ENCODE results near the gene RHEBL1. TPM values are rescaled to one million over a fixed set of nuclear protein-coding genes. Genes with fewer than 3 reads are reported as not detected.

The RHEBL1 gene
- total and polyA plus RNA-seq, 2 of the 8 experiments (the other 6 are each of a cell fraction or from before 2014, with no cell fraction given) = 7.5 to 9.4 TPM

DNA sequence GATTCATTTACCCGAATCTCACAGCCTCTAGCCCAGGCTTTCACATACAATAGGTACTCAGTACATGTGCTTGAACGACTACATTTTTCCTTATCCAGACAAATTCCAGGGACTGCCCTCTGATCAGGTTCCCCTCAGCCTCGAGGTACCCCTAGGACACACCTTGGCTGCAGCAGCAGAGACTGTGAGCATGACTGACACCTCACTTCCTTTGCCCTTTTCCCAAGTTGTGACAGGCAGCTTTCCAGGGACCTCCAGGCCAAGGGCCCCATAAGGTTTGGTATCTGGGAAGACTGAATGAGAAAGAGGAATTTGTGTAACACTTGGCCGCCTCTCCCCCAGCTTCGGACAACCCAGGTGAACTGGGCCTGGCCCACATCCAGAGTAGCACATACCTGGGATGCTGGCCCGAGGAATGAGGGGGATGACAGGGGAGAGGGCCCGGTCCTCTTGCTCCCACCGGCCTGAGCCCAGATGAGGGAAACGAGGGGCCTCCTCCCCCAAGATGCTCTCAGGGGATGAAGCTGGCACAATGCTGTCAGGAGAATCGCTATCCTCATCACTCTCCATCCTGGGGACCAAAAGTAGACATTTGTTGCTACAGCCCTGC, 41.0 kb downstream of the RHEBL1 start:
- no peaks in the 10 kb centered on the region for H3K79me2 ChIP-seq (ENCODE audit: control insufficient read depth in 1 of 2, insufficient read depth in 2 of 2, low read length in 2 of 2)
- no peaks in the 10 kb centered on the region for H3K9me3 ChIP-seq (ENCODE audit: insufficient read depth in 2 of 2, low read depth in 1 of 2, low read length in 1 of 2)
- peaks cover 46 to 84% (median 72%) of the 10 kb centered on the region in 4 experiments; a peak in 7 of 8 replicates for H3K36me3 ChIP-seq (ENCODE audit: control insufficient read depth in 2 of 4, insufficient read depth in 4 of 4, low read length in 3 of 4)
- no peaks in the 10 kb centered on the region for H3K4me1 ChIP-seq (replicated peaks in 1 of 4; ENCODE audit: control insufficient read depth in 3 of 4, insufficient read depth in 4 of 4, low read length in 3 of 4)
- ChIA-PET POLR2A (ENCODE audit: partially characterized antibody) (interaction anchor here (1.4 to 22.2 kb wide), 5 partner anchors 9 to 36 kb away, joined by 3 to 339 read pairs (median 9); partner anchors contain the start of genes KMT2D and PRKAG1), CTCF (ENCODE audit: partially characterized antibody) (interaction anchor here (0.7 to 4.9 kb wide), 7 partner anchors 9 to 41 kb away, joined by 3 to 43 read pairs (median 5); no protein-coding TSS in a partner anchor)
- H2BK20ac ChIP-seq (ENCODE audit: low read length) = no peak overlapping the region
- no peak overlapping the region for H3K56ac ChIP-seq (replicated peaks; ENCODE audit: insufficient read length, low read depth, low read length)
- no peak overlapping the region for H3K23ac ChIP-seq (ENCODE audit: insufficient read length)
- H3K79me1 ChIP-seq (ENCODE audit: low read depth, low read length) = no peaks in the 10 kb centered on the region; the same call in 1 of the 2 replicates
- H3K4me2 ChIP-seq (ENCODE audit: insufficient read depth in 1 of 2, low read depth in 2 of 2, low read length in 2 of 2) = no peak overlapping the region
- H2BK5ac ChIP-seq (ENCODE audit: low read depth, low read length) = no peak overlapping the region
- no peak for TF ChIP-seq GTF2F1 (IDR thresholded peaks at IDR 0.05; ENCODE audit: borderline replicate concordance, low read depth, low read length)
- no peak overlapping the region for H3K4ac ChIP-seq (replicated peaks; ENCODE audit: insufficient read length, low read depth, low read length)
- FAIRE-seq (no peak), DNase-seq (ENCODE audit: low read depth in 1 of 2, low spot score in 2 of 2) (no peak)
- no peak overlapping the region for H2BK12ac ChIP-seq (ENCODE audit: low read depth, low read length)
- no peak overlapping the region for H4K8ac ChIP-seq (ENCODE audit: extremely low read depth, insufficient read depth, low read length)
- no peak overlapping the region for H2AK5ac ChIP-seq (ENCODE audit: low read depth, low read length)
- H3K9ac ChIP-seq (replicated peaks in 1 of 4; ENCODE audit: extremely low read depth in 1 of 4, low read depth in 3 of 4, low read length in 3 of 4) = no peak overlapping the region
- no peaks in the 10 kb centered on the region for H3K23me2 ChIP-seq (ENCODE audit: low read depth, low read length)
- no peak overlapping the region for H2AFZ ChIP-seq (ENCODE audit: low read length)
- no peak overlapping the region for H3K27ac ChIP-seq (ENCODE audit: low read depth, low read length)
- no peaks in the 10 kb centered on the region for H3K27me3 ChIP-seq (replicated peaks in 1 of 4; ENCODE audit: control insufficient read depth in 3 of 4, extremely low read depth in 1 of 4, insufficient read depth in 3 of 4, low read length in 3 of 4)
- no peak overlapping the region for H4K5ac ChIP-seq (ENCODE audit: insufficient read length, low read depth, low read length)
- no peak overlapping the region for H3K14ac ChIP-seq (ENCODE audit: insufficient read length)
- H2BK120ac ChIP-seq (replicated peaks; ENCODE audit: low read depth, low read length) = no peak overlapping the region
- WGBS, 2 experiments (ENCODE audit: extremely low coverage in 1 of 2, insufficient coverage in 1 of 2, insufficient read length in 1 of 2, insufficient replicate concordance in 2 of 2, low coverage in 1 of 2, low lambda C conversion rate in 2 of 2, missing lambda C conversion rate in 1 of 2) = 95% methylated on average over 10 of the region's 10 CpGs; no CpG with 5 or more reads in 1 of the 2 experiments
- H3K18ac ChIP-seq (ENCODE audit: extremely low read depth, low read length) = no peak overlapping the region
- H4K20me1 ChIP-seq (replicated peaks in 1 of 2; ENCODE audit: control insufficient read depth in 1 of 2, insufficient read depth in 2 of 2, low read length in 2 of 2) = peaks cover 4 to 11% of the 10 kb centered on the region in 2 experiments
- no peak overlapping the region for H3K4me3 ChIP-seq (ENCODE audit: extremely low read depth in 1 of 4, insufficient read depth in 2 of 4, low read depth in 3 of 4, low read length in 4 of 4)
- H4K91ac ChIP-seq (replicated peaks; ENCODE audit: insufficient read length, low read length) = no peak overlapping the region
- no peak overlapping the region for H2BK15ac ChIP-seq (ENCODE audit: low read length)

Measured in H1 (cell line).